NCI-H2196 treated with DMSO at 0.1 percent for 48 hours (cell line): ENCODE measurements around the gene DUSP16.
"Not testable (repeated sequence)": the region's sequence is repeated elsewhere in the genome, so short reads cannot be mapped to it uniquely, and the experiment has no call there.

Experiments
- DNase-seq: peaks from one replicate; lab custom pipeline; 2025; ENCODE audit not compliant: unreplicated experiment; lab: John Stamatoyannopoulos, UW

The DUSP16 gene

GRCh38 chr12:12502130-12502814 lies 60.4 kb downstream of the DUSP16 start:
- not testable (repeated sequence) for DNase-seq

- DNase-seq = no peak
Observed at GRCh38 chr12:12501121-12501520, 61.5 kb downstream of the DUSP16 start.

GRCh38 chr12:12499909-12500604 lies 62.6 kb downstream of the DUSP16 start:
- no peak for DNase-seq

GRCh38 chr12:12498210-12498609 lies 64.5 kb downstream of the DUSP16 start:
- DNase-seq = no peak

GRCh38 chr12:12495536-12495935 lies 67.1 kb downstream of the DUSP16 start:
- DNase-seq = no peak

GRCh38 chr12:12492547-12492946 lies 70.1 kb downstream of the DUSP16 start:
- DNase-seq = no peak

- no peak for DNase-seq
Observed at GRCh38 chr12:12491606-12492005, 71.1 kb downstream of the DUSP16 start.

- no peak for DNase-seq
Observed at GRCh38 chr12:12488823-12489550, 73.7 kb downstream of the DUSP16 start.

- no peak for DNase-seq
Observed at GRCh38 chr12:12488296-12488695, 74.4 kb downstream of the DUSP16 start.

GRCh38 chr12:12487490-12487889 lies 75.2 kb downstream of the DUSP16 start:
- no peak for DNase-seq

- no peak for DNase-seq
Observed at GRCh38 chr12:12486661-12487240, 75.9 kb downstream of the DUSP16 start.

GRCh38 chr12:12483438-12483837 lies 79.2 kb downstream of the DUSP16 start:
- no peak for DNase-seq

GRCh38 chr12:12482959-12483358 lies 79.7 kb downstream of the DUSP16 start:
- DNase-seq = no peak

GRCh38 chr12:12482150-12482761 lies 80.4 kb downstream of the DUSP16 start:
- DNase-seq = no peak

GRCh38 chr12:12481631-12482030 lies 81.0 kb downstream of the DUSP16 start:
- no peak for DNase-seq

GRCh38 chr12:12480074-12480473 lies 82.6 kb downstream of the DUSP16 start:
- DNase-seq = no peak

- DNase-seq = no peak
Observed at GRCh38 chr12:12477532-12477890, 85.2 kb downstream of the DUSP16 start.

GRCh38 chr12:12476857-12477531 lies 85.7 kb downstream of the DUSP16 start:
- no peak for DNase-seq

GRCh38 chr12:12474931-12475795 lies 87.5 kb downstream of the DUSP16 start:
- DNase-seq = no peak

GRCh38 chr12:12474471-12474928 lies 88.2 kb downstream of the DUSP16 start:
- DNase-seq = no peak
